Femur (tissue), 1 donor: Measurements from ENCODE around the gene ARFIP2.

Experiments
- DNase-seq: peaks from one replicate; pipeline ENCODE4 v3.0.0-alpha.2; 2017

The ARFIP2 gene

GRCh38 chr11:6480299-6480914, 724 bp downstream of the ARFIP2 start:
- no peak for DNase-seq

GRCh38 chr11:6476571-6476970, 4.6 kb downstream of the ARFIP2 start:
- no peak for DNase-seq

GRCh38 chr11:6475936-6476335, 5.2 kb downstream of the ARFIP2 start:
- DNase-seq, result no peak

GRCh38 chr11:6474806-6475500, 6.2 kb downstream of the ARFIP2 start:
- no peak for DNase-seq

GRCh38 chr11:6474413-6474792, 6.7 kb downstream of the ARFIP2 start:
- DNase-seq, result no peak

- peak; percentile 97 for DNase-seq
Measured at GRCh38 chr11:6473451-6474412, 7.4 kb downstream of the ARFIP2 start, which contains the start of gene TRIM3. TSS of gene TRIM3 (minus strand) at chr11:6473941. CDS start at chr11:6465695, 8,246 bp downstream.

- DNase-seq, result no peak
Measured at GRCh38 chr11:6472934-6473333, 8.2 kb downstream of the ARFIP2 start.

- no peak for DNase-seq
Measured at GRCh38 chr11:6469599-6469998, 11.5 kb downstream of the ARFIP2 start.

- peak; percentile 93 for DNase-seq
Measured at GRCh38 chr11:6468712-6469495, 12.2 kb downstream of the ARFIP2 start.

GRCh38 chr11:6459099-6459450, 22.1 kb downstream of the ARFIP2 start:
- no peak for DNase-seq

GRCh38 chr11:6458352-6459098, 22.6 kb downstream of the ARFIP2 start:
- no peak for DNase-seq

- DNase-seq, result no peak
Measured at GRCh38 chr11:6457581-6458320, 23.4 kb downstream of the ARFIP2 start.

- no peak for DNase-seq
Measured at GRCh38 chr11:6456361-6457073, 24.6 kb downstream of the ARFIP2 start.

GRCh38 chr11:6455070-6455469, 26.1 kb downstream of the ARFIP2 start:
- no peak for DNase-seq

GRCh38 chr11:6453152-6453551, 28.0 kb downstream of the ARFIP2 start:
- no peak for DNase-seq

GRCh38 chr11:6452219-6452618, 28.9 kb downstream of the ARFIP2 start:
- DNase-seq, result no peak

- no peak for DNase-seq
Measured at GRCh38 chr11:6448574-6448973, 32.6 kb downstream of the ARFIP2 start.

- DNase-seq, result peak; percentile 43
Measured at GRCh38 chr11:6443269-6444003, 37.7 kb downstream of the ARFIP2 start.

GRCh38 chr11:6442441-6442840, 38.7 kb downstream of the ARFIP2 start:
- no peak for DNase-seq

GRCh38 chr11:6440906-6441358, 40.2 kb downstream of the ARFIP2 start, which contains the start of gene HPX:
TSS of gene HPX (minus strand) at chr11:6440987. CDS start at chr11:6440963, 24 bp downstream.
- DNase-seq, result no peak
